ENCODE data around the gene TMEM98.
A peak's percentile ranks its signal among the peaks of the same experiment; 100 is the strongest.
"Not testable (repeated sequence)": the region's sequence is repeated elsewhere in the genome, so short reads cannot be mapped to it uniquely, and the experiment has no call there.

Gene TMEM98

DNA sequence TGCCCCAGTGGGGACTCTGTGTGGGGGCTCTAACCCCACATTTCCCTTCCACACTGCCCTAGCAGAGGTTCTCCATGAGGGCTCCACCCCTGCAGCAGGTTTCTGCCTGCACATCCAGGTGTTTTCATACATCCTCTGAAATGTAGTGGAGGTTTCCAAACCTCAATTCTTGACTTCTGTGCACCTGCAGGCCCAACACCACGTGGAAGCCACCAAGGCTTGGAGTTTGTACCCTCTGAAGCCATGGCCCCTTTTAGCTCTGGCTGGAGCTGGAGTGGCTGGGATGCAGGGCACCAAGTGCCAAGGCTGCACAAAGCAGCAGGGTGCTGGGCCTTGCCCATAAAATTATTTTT lies 59.5 kb downstream of the TMEM98 start:
- not testable (repeated sequence) for DNase-seq

GRCh38 chr17:32987868-32988267 lies 59.9 kb downstream of the TMEM98 start:
- not testable (repeated sequence) for DNase-seq

DNA sequence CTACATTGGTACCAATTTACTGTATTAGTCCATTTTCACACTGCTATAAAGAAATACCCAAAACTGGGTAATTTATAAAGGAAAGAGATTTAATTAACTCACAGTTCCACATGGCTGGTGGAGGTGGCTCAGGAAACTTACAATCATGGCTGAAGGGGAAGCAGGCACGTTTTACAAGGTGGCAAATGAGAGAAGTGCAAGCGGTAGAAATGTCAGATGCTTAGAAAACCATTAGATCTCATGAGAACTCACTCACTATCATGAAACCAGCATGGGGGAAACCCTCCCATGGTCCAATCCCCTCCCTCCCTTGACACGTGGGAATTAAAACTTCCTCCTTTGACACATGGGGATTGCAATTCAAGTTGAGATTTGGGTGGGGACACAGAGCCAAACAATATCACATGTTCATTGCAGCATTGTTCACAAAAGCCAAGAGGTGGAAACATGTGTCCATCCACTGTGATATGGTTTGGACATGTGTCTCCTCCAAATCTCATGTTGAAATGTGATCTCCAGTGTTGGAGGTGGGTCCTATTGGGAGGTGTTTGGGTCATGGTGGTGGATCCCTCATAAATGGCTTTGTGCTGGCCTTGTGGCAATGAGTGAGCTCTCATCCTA lies 60.6 kb downstream of the TMEM98 start:
- no peak for DNase-seq

DNA sequence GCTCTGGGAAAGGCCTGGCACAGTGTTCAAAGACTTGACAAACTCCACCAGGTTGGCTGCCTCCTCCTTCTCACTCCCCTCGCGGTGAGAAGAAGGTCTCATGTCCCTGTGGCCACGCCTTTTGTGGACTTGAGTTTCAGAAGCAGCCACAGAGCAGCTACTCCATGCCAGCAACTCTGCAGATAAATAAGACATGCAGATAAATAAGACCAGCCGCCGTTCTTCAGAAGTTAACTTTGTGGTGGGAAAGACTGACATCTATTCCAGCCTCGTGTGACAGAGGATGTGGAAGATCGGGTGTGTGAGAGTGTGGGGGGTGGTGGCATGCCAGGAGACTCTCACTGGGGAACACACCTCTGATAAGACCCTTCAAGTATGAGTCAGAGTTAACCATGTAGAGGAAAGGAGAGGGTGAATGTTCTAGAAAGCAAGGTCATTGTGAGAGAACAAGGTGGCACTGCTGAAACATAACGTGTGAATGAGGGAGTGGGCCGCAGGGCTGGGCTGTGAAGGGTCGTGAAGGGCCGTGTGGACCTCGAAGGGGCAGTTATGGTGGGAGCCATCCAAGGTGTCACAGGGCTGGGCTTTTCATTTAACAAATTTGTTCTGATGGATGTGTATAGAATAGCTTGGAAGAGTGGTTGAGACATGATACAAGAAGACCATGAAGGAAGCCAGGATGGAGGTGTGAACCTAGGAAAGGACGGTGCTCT lies 64.5 kb downstream of the TMEM98 start:
- DNase-seq: peak; percentile 21

DNA sequence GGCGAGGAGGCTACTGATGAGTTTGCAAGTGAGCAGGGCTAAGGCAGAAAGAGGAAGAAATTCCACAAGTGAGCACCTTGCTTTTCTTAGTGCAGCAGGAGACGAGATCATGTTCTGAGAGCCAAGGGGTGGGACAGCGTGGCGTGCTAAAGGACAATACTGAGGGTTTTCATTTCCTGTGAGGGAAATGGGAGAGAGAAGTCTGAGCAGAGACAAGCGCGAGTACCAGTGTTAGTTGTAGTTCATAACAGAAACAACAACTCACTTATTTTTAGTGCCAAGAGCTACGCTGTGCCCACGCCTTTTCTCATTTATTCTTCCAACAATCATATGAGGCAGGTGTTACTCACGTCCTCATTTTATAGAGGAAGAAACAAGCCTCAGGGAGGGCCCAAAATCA lies 66.0 kb downstream of the TMEM98 start:
- no peak for DNase-seq
